Renal cortical epithelial cell (primary cell): ENCODE data around the gene ITLN1. TPM values are rescaled to one million over a fixed set of nuclear protein-coding genes. Genes with fewer than 3 reads are reported as not detected.
"Not testable (repeated sequence)": the region's sequence is repeated elsewhere in the genome, so short reads cannot be mapped to it uniquely, and the experiment has no call there.

Experiments used
- DNase-seq: peaks from one replicate; pipeline ENCODE4 v3.0.0-alpha.2; 2011; ENCODE audit warnings: low read depth
- total RNA-seq: library from RNA; depleted of rRNA; stranded (reverse); fragments of >200 nt; gene quantifications from 2 replicates; pipeline ENCODE4 v1.2.3, GENCODE V29; 2014

The ITLN1 gene
- total RNA-seq, result not detected in 2 replicates

DNA sequence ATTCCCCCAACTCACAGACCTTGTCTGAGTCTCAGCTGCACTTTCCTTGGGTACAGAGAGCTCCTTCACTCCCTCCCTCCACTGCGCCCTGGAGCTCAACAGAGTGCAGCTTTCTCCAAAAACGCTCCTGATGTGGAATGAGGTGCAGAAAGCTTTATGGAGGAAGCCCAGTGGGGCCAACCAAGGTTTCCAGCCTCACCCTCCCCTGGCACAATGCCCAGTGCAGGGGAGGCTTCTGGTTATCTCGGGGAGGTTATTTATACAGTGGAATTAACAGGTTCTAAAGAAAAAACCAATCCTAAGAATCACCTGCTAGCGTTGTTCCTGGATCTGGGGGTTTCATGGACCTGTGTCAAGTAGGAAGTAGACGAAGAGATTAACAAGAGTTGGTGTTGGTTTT lies at the start of gene ITLN1:
ITLN1 (minus strand) TSS at position 139 of the 400 bp plus-strand sequence. CDS start 303 bp downstream, outside the sequence.
- no peak for DNase-seq

- DNase-seq, result not testable (repeated sequence)
Measured at GRCh38 chr1:160933305-160933704, 48.3 kb upstream of the ITLN1 start.

GRCh38 chr1:160925652-160926244 lies 40.8 kb upstream of the ITLN1 start:
- no peak for DNase-seq

GRCh38 chr1:160924791-160925651 lies 40.0 kb upstream of the ITLN1 start:
- DNase-seq, result no peak

DNA sequence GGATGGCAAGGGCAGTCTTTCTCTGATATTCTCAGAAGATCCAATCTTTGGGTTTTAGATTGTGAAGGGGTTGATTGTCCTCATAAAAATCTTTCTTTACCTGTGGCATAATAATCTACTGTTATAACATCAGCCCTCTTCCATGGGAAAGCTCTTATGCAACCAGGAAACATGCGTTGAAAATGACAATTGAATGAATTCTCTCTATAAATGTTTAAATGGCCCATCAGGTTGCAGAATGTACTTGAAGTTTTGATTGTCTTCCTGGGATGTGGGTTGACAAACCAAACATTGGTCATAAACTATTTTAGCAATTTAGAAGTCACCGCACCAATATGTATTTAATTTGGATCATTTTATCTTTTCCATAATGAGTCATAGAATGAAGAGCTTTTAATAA lies 31.7 kb upstream of the ITLN1 start:
- DNase-seq, result no peak

- not testable (repeated sequence) for DNase-seq
Measured at GRCh38 chr1:160913229-160913628, 28.2 kb upstream of the ITLN1 start.

DNA sequence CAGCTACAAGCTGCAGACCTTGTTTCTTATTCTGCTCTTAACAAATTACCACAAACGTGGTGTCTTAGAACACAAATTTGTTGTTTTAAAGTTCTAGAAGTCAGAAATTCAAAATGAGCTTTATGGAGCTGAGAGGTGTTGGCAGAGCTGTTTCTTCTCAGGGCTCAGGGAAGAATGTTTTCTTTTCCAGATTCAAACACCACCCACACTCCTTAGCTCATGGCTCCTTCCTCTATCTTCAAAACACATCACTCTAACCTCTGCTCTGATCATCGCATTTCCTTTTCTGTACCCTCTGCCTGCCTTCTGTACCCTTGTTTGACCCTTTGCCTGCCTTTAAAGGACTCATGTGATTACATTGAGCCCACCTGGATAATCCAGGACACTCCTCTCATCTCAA lies 26.9 kb upstream of the ITLN1 start:
- no peak for DNase-seq

GRCh38 chr1:160911441-160911840 lies 26.5 kb upstream of the ITLN1 start:
- peak; percentile 2 for DNase-seq

- no peak for DNase-seq
Measured at GRCh38 chr1:160910170-160910750, 25.3 kb upstream of the ITLN1 start.

GRCh38 chr1:160907976-160908375 lies 23.0 kb upstream of the ITLN1 start:
- no peak for DNase-seq

- no peak for DNase-seq
Measured at GRCh38 chr1:160905617-160905989, 20.6 kb upstream of the ITLN1 start.

- no peak for DNase-seq
Measured at GRCh38 chr1:160904783-160905616, 20.0 kb upstream of the ITLN1 start.

- DNase-seq, result not testable (repeated sequence)
Measured at GRCh38 chr1:160902251-160902650, 17.3 kb upstream of the ITLN1 start.

DNA sequence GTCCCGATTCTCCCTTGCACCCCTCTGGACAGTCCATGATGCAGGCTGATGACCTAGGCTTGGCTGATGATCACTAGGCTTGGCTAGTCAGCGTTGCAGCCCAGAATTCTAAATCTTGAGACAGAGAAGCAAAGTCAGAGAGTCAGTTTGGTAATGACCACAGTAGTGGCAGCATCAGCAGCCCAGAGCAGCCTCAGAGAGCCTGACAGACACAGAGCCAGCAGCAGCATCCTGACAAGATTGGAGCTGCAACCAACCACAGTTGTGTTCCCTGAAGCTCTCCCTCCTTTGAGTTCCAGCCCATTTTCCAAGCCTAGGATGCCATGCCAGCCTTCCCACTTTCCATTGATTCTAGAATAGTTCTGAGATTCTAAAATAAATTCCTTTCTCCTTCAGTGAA lies 16.8 kb upstream of the ITLN1 start:
- DNase-seq, result no peak

DNA sequence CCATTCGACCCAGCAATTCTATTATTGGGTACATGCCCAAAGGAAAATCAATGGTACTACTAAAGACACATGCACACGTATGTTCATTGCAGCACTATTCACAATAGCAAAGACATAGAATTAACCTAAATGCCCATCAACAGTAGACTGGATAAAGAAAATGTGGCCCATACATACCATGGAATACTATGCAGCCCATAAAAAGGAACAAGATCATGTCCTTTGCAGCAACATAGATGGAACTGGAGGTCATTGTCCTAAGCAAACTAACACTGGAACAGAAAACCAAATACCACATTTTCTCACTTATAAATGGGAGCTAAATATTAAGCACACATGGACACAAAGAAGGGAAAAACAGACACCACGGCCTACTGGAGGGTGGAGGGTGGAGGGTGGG lies 15.7 kb upstream of the ITLN1 start:
- DNase-seq, result not testable (repeated sequence)

DNA sequence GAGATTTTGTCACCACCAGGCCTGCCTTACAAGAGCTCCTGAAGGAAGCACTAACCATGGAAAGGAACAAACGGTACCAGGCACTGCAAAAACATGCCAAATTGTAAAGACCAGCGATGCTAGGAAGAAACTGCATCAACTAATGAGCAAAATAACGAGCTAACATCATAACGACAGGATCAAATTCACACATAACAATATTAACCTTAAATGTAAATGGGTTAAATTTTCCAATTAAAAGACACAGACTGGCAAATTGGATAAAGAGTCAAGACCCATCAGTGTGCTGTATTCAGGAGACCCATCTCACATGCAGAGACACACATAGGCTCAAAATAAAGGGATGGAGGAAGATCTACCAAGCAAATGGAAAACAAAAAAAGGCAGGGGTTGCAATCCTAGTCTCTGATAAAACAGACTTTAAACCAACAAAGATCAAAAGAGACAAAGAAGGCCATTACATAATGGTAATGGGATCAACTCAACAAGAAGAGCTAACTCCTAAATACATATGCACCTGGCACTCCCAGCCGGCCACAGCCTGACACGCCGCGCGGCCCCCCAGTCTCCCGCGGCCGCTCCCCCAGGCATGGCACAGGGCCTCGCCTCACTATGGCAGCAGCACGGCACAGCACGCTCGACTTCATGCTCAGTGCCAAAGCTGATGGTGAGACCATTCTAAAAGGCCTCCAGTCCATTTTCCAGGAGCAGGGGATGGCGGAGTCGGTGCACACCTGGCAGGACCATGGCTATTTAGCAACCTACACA lies 9.6 kb upstream of the ITLN1 start:
- not testable (repeated sequence) for DNase-seq

- DNase-seq, result no peak
Measured at GRCh38 chr1:160891474-160891873, 6.5 kb upstream of the ITLN1 start.

GRCh38 chr1:160888926-160889325 lies 3.9 kb upstream of the ITLN1 start:
- DNase-seq, result no peak

- no peak for DNase-seq
Measured at GRCh38 chr1:160887071-160887470, 2.1 kb upstream of the ITLN1 start.

- DNase-seq, result no peak
Measured at GRCh38 chr1:160884579-160884978, 401 bp downstream of the ITLN1 start.
